ENCODE results near the gene S1PR3.
"Not testable (repeated sequence)": the region's sequence is repeated elsewhere in the genome, so short reads cannot be mapped to it uniquely, and the experiment has no call there.

S1PR3 gene

DNA sequence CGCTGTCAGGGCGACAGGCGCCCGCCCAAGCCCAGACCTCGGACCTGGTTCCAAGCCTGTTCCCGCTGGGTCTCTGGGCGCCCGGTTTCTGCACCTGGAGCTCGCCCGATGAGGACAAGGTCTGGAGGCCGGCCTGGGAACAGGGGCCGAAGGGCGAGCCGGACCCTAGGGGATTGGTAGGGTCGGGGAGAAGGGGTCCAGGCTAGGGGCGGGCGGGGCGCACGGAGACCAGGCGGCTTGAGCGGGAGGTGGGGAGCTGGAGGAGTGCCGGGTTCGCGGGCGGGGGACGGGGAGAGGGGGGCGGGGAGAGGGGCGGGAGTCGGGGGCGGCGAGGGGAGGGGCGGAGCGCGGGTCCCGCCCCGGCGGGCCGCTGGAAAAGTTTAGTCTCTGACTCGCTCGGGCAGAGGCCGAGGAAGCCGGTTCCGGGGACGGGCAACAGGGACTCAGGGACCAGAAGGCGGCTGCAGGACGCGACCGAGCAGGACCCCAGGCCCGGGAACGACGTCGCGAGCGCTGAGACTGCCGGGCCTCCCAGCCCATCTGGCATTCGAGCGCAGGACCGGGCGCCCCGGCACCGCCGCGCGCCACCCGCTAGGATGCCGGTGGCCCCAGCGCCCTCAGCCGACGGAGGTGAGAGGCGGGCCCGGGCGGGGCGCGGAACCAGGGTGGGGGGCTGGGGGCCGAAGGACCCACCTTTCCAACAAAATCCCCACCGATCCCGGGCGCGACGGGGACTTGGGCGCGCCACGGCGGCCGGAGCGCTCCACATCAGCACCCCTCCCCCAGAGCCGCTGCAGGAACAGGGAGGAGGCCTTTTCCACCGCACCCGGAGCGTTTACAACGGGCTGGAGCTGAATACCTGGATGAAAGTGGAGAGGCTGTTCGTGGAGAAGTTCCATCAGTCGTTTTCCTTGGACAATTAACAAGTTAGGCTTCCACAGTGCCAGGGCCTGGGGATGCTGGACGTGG lies at the start of gene S1PR3:
Gene S1PR3 (plus strand): TSS at position 403 of the 969 bp plus-strand sequence. CDS start 9,733 bp downstream, outside the sequence.
- DNase-seq: no peak

DNA sequence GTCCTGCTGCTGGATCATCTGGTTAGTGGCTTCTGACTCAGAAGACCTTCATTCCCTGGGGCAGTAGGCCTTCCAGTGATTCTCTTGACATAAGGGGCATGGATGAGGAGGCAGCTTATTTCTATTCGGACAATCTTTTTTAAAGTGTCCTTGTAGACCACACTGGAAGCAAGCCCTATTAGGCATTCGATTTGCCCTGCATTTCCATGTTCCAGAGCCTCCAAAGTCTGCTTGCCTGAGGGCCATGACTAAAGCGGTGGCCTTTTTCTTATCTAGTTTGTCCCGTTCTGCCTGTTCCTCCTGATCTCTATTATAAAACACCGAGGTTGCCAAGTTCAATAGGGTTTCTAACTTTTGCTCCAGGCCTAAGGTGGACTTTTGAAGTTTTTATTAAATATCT lies 49.7 kb upstream of the S1PR3 start:
- not testable (repeated sequence) for DNase-seq

DNA sequence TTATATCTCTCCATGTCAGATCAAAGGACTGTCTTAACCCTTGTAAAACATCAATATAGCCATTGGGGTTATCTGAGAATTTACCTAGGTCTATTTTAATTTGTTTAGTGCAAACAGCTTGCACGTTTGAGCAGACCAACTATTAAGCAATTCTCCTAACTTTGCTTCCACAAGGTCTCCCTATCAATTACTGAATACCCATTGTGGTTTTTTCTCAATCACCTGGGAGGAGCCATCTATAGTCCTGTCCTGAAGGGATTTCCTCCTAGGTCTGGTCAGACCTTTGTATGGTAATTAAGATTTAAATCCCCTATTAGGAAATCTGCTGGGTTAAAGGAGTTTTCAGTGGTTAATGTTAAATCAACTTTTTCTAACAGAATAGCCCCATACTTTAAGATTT lies 48.9 kb upstream of the S1PR3 start:
- DNase-seq: no peak

DNA sequence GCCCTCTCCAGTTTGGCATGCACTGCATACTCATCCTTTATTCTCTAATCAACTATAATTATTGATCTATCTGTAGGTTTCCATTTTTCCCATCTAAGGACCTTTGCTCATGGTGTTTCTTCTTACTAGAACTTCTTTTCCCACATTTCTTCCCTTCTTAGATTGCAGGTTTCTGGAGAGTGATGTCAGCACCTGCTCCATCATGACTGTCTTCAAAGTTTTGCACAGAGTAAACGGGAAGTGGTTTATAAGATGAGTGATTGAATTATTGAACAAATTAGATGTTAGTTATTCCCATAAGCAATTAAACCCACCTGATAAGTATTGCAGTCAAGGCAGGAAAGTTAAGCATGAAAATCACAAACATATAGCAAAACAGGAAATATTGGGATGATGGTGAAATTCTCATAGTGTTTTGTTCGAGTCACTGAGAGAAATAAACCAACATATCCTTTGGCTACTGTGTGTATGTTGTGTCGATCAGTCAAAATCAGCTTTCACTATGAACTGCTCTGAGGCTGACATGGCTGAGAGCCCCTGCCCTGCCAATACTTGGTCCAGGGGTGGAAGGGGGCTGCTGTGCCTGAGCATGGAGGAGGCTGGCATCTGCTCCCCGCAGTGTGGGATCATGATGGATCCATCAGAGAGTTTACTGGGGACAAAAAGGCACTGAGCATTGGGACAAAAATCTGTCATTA lies 45.5 kb upstream of the S1PR3 start:
- DNase-seq: no peak

DNA sequence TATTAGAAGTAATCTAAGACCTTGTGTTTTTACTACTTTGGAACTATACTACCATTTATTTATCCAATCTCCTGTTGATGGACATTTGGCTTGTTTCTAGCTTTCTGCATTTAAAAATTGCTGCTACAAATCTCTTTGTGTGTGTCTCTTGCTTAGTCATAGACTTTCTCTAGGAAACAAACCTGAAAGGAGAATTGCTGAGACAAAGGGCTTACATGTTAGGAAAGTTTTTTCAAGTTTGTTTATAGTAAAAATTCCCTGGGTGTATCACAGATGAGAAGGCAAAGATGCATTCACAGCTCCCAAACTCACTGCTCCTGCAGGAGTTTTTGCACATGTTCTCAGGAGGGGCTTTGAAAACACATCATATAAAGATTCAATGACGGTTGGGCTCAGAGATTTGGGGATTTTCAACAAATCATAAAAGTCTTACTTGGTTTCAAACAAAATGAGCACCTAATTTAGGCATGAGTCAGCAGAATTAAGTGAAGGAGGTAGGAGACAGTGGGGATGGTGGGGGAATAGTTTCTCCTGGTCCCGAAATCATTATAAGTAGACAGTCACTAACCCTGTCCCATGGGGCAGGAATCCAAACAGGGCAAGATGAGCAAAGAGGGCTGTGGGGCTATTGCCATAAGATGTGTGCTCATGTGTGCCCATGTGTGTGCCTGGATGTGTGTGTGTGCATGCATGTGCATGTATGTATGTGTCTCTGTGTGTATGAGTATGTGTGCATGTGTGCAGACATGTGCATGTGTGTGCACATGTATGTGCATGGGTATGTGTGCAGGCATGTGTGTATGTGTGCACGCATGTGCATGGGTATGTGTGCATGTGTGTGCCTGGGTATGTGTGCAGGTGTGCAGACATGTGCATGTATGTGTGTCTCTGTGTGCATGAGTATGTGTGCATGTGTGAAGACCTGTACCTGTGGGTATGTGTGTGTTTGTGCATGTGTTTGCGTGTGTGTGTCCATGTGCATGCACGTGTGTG lies 43.4 kb upstream of the S1PR3 start:
- DNase-seq: no peak

DNA sequence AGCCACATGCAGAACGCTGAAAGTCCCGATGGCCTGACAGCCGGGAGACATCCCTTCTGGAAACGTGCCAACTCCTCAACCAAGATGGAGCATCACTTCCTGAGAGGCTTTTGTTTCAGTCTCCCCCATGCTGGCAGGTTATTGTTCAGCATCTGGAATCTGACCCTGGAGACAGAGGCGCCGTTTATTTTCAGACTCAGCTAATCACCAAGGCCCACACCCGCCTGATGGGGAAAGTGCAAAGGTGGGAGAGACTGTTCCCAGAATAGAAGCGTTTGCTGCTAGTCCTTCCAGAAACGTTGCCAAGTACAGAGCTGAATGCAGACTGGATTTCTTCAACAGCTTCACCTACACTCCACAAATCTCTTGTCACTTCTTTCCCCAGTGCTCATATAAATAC lies 41.8 kb upstream of the S1PR3 start:
- no peak for DNase-seq

DNA sequence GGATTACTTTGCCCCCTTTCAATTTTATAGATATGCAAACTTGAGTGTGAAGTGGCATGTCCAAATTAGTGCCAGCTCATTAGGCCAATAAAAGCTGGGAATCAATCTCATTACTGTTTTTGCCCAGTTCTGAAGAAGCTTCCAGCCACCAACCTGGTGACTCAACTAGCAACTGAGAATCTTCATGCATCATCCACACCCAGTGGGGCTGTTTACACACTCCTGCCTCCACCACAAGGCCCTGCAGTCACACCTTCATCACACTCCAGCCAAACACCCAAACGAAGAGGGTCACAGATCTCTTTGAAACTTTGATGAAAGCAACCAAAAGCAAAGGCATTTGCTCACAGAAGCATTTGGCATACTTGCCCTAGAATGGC lies 41.3 kb upstream of the S1PR3 start:
- DNase-seq: peak; percentile 9

DNA sequence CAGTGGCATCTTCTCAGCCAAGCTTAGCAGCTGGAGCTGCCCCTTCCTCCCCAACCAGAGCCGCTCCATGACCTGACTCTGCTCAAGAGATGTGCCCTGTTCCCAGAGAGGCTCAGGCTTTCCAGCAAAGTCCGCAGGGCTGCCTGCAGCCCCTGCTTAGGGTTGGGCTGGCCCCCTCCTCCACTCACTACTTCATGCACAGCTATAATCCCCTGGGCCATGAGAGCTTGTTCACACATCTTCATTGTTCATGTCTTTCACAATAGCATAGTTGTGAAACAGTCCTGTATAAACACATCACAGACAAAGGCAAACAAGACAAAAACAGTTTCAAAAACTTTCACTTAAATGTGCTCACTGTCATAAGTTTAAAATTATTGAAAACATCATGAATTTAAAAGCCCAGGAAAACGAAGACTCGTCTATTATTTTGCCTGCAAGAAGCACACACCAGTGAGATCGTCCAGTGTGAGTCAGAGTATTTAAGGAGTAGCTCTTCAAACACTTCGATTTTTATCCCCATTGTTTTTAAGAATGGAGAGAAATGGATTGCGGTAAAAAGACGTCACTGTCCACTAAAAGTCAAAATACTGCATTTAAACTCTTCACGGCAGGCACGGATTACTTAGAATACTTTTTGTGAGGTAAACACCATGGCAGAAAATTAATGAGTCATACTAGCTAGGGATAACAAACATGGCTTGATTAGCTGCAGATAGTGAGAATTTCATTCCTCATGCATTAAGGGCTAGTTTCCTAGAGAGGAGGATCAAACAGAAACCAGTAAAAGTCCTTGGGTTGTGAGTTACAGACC lies 40.7 kb upstream of the S1PR3 start:
- DNase-seq: no peak

DNA sequence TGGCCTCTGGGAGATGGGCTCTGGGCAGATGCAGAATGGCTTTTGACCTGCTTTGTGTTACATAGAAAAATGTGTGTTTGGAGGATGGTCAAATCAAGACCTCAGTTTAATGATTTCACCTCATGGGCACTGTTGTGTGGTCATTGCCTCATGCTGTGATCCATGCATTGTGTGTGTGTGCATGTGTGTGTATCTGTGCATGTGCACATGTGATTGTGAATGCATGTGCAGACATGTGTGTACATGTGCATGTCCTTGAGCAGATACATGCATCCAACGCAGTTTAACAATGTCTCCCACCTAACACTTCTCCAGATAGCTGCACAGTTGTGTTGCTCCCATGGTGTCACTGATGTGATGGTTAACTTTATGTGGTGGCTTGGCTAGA lies 40.1 kb upstream of the S1PR3 start:
- no peak for DNase-seq

DNA sequence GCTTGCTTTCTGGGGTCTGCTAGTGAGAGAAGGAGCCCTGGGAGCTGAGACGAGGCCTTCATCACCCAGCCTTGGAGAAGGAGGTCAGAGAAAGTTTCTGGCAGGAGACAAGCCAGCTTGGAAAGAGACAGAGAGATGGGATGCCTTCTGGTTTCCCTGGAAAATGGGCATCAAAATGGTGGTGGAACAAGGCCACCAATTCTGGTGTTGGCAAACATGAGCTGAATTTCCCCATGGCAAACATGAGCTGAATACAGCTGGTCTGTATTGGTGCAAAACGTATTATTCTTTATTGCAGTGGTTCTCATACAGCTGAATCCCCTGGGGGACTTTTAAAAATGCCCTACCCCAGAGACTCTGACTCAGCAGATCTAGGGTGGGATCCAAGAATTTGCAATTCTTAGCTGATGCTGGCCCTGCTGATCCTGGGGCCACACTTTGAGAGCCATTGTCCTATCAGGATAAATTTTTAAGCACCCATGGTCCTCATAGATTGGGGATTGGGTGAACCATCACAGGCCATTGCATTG lies 39.1 kb upstream of the S1PR3 start:
- no peak for DNase-seq

DNA sequence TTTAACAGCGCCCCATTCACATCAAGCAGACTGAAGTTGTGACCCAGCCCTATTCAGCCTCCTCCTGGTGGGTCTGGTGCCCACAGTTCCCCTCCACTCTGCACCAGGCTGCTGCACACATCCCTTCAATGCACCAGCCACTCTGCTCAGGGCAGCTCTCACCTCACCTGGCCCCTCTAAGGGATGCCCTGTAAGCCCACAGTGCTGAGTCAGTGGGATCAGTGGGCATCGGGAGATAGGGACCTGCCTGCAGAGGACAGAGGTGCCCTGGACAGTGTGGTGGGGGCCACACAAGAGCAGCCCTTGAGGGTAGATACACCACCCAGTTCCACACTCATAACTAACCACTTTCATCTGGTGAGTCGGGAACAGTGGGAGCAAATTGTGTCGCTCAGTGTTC lies 38.3 kb upstream of the S1PR3 start:
- no peak for DNase-seq

DNA sequence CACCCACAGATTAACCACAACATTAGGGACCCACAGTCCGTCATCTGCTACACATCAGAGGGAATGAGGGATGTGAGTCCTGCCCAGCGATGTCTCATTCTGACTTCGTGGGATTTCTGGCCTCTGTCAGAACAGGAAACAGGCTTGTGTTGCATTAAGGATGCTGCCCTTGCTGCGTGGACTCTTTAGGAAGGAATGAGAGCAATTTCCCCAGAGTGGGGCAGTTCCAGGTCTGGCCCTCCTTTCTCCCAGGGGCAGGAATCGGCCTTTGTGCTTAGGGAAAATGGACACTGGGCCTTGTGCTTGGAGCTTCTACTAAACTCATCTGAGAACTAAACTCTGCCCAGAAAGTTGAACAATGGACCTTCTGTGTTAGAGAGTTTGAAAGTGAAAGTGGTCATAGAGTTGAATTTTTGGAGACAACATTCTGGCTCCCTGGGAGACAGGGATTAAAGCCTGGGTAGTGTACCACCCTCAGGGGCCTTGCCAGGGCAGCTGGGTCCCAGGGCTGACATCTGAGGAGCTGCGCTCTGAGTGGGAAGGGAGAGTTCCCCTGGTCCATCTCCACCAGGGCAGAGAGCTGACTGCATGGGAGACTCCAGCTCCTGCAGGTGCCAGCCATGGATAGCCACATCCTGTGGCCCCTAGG lies 37.8 kb upstream of the S1PR3 start:
- DNase-seq: no peak

DNA sequence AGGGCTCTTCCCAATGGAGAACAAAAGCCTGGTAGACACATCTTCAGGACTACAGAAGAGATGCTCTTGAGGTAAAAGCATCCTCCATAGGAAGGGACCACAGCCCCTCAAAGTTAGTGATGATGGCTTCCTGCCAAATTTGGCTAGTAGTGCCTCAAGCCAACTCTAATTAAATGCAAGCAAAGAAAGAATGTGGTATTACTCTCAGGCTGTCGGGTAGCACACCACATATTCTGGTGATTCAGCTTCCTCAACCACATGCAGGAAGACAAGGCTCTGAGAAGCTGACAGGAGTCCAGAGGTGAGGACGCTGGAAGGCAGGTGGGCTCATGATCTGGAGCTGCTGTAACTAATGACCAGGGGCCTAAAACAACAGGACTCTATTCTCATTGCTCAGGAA lies 37.2 kb upstream of the S1PR3 start:
- no peak for DNase-seq

DNA sequence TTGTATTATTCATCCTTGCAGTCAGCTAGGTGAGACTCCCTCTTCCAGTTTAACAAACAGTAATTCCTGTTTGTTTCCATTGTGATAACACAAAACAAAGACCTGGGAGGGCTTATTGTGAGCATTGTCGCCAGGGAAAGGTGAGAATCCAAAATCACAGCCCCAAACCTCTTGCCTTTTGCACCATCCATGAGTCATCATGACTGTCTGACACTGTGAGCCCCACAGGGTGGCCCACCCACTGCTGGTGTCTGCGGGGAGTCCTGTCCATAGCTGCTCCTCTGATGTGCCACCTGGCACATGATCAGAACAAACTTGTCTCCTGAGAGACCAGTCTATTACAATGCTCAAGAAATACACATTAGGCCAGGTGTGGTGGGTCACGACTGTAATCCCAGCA lies 33.7 kb upstream of the S1PR3 start:
- DNase-seq: no peak

DNA sequence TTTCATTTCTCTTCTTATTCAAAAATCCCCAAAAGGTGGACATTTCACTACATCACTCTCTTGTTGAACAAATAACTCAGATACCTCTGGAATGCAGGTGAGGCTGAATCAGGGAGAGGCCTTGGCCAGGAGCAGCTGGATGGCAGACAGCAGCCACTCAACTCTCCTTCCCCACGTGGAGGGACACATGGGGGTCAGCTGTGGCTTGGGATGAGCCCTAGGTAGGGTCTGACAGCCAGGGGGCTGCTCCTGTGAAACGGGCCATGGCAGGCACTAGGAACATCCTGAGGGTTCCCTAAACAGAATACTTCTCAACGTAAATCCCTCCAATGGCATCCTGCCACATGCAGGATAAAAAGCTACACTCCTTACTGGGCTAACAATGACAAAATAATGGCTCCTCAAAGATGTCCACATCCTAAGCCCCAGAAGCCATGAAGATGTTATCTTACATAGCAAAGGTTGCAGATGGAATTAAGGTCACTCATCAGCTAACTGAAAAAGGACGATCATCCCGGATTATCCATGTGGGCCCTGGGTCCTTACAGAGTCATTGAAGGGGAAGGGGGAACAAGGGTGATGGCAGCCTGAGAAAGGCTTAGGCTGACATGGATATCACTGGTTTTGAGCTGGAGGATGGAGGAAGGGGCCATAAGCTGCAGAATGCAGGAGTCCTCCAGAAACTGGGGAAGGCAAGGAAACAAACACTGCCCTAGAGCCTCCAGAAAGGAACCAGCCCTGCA lies 31.4 kb upstream of the S1PR3 start:
- no peak for DNase-seq

DNA sequence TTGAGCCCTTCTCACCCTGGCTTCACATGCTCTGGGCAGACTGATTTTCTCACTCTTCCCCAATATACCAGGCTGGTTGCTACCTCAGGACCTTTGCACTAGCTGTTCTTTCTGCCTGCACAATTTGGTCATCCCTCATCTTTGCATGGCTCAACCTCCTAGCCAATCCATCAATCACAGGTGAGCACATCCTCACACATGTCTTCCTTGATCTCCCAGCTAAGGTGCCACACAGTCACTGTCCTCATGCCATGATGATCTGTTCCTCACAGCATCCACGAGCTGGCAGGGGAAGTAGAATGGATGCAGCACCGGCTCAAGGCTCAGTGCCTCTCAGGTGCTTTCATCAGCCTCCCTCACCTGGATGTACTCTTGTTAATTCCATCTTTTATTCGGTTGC lies 30.6 kb upstream of the S1PR3 start:
- DNase-seq: no peak

DNA sequence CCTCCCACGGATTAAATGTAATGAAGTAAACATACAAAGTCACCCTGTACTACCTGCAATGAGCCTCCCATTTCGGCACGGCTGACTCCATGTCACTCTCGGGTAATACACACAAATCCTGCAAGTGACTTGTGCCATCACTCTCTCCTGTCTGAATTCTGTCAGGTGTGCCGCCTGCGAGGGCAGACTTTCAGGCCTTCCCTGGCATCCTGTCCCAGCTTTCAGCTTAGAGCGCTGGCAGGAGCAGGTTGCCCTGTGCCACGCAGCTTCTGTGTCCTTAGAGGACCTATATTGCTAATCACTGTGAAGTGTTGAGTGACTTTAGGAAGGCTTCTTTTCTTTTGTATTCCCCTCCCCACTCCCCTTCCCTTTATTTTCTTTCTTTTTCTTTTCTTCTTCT lies 25.8 kb upstream of the S1PR3 start:
- DNase-seq: no peak

DNA sequence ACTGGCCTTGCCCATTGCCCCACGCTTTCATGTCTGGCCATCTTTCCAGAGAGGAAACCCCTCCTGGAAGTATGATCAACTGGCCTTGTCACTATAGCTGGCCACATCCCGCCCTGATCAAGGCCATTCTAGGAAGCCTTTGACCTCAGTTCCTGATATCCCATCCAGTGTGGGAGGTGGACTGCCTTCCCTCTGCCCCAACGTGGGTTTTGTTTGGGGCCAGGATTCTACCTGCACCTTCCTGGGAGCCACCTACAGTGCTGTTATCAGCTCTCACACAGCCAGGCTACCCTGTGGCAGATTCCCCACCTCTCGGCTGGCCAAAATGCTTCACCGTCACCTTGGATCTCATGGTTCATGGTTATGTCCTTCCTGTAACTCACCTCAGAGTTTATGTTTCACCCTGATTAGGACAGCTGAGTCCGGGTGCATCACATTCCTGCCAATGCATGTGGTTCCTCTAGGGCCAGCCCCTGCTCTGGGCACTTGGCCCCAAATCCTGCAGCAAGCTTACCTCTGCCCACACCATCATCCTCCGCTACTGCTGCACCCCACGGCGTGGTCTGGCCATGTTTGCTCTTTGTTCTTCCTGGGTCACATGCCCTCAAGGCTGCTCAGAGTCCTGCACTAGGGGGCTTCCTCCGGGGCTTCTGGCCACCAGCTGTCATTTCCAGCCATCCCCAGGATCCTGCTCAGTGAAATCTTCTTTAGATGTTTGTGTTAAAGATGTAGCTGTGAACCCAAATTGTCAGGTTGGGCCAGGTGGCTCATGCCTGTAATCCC lies 24.2 kb upstream of the S1PR3 start:
- DNase-seq: no peak

DNA sequence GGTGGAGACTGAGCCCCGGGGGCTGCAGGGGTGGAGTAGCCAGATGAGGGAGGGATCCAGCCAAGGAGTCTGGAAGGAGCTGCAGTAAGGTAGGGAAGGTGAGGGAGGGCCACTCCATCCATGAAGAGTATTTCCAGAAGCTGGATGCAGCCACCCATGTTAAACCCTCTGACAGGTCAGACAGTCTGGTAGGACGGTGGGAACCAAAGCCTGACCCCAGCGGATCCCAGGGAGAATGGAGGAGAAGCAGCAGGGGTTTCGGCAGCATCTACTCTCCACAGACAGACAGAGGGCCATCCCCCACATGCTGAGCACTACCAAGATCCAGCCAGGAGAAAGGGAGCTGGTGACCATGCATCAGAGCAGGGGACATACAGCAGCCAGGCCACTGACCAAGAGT lies 22.5 kb upstream of the S1PR3 start:
- no peak for DNase-seq
